ENCODE results near the gene DSCAM.

Gene DSCAM

DNA sequence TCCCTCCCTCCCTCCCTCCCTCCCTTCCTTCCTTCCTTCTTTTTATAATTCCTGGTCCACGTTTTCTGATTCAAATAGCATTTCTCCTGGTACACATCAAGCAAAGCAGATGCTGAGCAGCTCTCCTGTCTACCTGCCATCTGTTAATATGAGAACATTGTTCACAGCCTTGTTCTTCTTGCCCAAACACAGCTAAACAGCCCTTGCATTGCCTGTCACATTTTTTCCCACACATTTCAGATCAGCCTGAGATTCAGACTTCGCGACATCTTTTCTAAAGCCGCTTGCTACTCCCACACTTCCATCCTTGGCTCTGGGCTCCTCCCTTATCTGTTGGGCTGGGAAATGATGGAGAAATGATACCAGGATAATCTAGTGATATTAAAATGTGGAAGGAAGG is 779.2 kb downstream of the DSCAM start:
- Histone ChIP-seq H4K20me1 (ENCODE audit: insufficient read depth, low read length) (no peaks in the 10 kb centered on the region), H3K4me3 (ENCODE audit: low read depth, low read length, poor library complexity, severe bottlenecking) (no peak overlapping the region), H3K36me3 (ENCODE audit: insufficient read depth, low read length) (no peaks in the 10 kb centered on the region), H3K9me3 (ENCODE audit: low read length) (no peaks in the 10 kb centered on the region), H3K27me3 (ENCODE audit: insufficient read depth, low read length) (no peaks in the 10 kb centered on the region), H3K9me2 (ENCODE audit: low read depth, low read length) (no peaks in the 10 kb centered on the region), H3K9ac (ENCODE audit: low read length) (no peak overlapping the region), H3K4me2 (ENCODE audit: low read length) (no peak overlapping the region), H3F3A (ENCODE audit: insufficient read depth, low read length) (no peaks in the 10 kb centered on the region), H3K79me2 (ENCODE audit: insufficient read depth, low read length) (no peaks in the 10 kb centered on the region), H3K4me1 (ENCODE audit: insufficient read depth, low read length, severe bottlenecking) (no peaks in the 10 kb centered on the region), H2AFZ (ENCODE audit: low read length) (no peak overlapping the region), H3K27ac (ENCODE audit: low read depth, low read length, poor library complexity, severe bottlenecking) (no peak overlapping the region)
- TF ChIP-seq EZH2 (IDR thresholded peaks at IDR 0.05; ENCODE audit: borderline replicate concordance, low read length) = no peak
- TF ChIP-seq, protein P1, sequence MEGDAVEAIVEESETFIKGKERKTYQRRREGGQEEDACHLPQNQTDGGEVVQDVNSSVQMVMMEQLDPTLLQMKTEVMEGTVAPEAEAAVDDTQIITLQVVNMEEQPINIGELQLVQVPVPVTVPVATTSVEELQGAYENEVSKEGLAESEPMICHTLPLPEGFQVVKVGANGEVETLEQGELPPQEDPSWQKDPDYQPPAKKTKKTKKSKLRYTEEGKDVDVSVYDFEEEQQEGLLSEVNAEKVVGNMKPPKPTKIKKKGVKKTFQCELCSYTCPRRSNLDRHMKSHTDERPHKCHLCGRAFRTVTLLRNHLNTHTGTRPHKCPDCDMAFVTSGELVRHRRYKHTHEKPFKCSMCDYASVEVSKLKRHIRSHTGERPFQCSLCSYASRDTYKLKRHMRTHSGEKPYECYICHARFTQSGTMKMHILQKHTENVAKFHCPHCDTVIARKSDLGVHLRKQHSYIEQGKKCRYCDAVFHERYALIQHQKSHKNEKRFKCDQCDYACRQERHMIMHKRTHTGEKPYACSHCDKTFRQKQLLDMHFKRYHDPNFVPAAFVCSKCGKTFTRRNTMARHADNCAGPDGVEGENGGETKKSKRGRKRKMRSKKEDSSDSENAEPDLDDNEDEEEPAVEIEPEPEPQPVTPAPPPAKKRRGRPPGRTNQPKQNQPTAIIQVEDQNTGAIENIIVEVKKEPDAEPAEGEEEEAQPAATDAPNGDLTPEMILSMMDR (IDR thresholded peaks at IDR 0.05; ENCODE audit: low read length) = no peak

DNA sequence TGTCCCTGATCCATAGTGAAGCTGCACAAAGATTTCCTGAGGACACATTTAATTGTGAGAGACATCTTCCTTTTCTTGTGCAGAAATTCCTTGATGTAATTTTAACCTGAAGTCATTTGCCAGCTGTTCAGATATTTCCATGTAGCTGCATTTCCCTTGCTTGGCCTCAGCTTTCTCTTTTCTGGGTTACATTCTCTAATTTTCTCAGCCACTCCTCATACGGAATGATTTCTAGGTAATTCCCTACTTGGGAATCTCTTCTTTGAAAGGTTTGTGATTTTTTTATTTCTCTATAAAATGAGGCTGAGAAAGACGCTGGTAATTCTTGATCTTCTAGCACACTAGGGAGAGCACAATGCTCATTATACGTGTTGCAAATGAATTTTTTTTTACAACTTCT is 780.7 kb downstream of the DSCAM start:
- Histone ChIP-seq H3K27me3 (ENCODE audit: insufficient read depth, low read length) (no peaks in the 10 kb centered on the region), H3K4me3 (ENCODE audit: low read depth, low read length, poor library complexity, severe bottlenecking) (no peak overlapping the region), H2AFZ (ENCODE audit: low read length) (no peak overlapping the region), H3K9ac (ENCODE audit: low read length) (no peak overlapping the region), H3K4me2 (ENCODE audit: low read length) (no peak overlapping the region), H3K4me1 (ENCODE audit: insufficient read depth, low read length, severe bottlenecking) (no peaks in the 10 kb centered on the region), H3K9me3 (ENCODE audit: low read length) (no peaks in the 10 kb centered on the region), H3F3A (ENCODE audit: insufficient read depth, low read length) (no peaks in the 10 kb centered on the region), H3K36me3 (ENCODE audit: insufficient read depth, low read length) (no peaks in the 10 kb centered on the region), H3K79me2 (ENCODE audit: insufficient read depth, low read length) (no peaks in the 10 kb centered on the region), H3K9me2 (ENCODE audit: low read depth, low read length) (no peaks in the 10 kb centered on the region), H4K20me1 (ENCODE audit: insufficient read depth, low read length) (no peaks in the 10 kb centered on the region), H3K27ac (ENCODE audit: low read depth, low read length, poor library complexity, severe bottlenecking) (no peak overlapping the region)
- TF ChIP-seq, protein P1 (IDR thresholded peaks at IDR 0.05; ENCODE audit: low read length) = no peak
- TF ChIP-seq EZH2 (IDR thresholded peaks at IDR 0.05; ENCODE audit: borderline replicate concordance, low read length) = no peak

DNA sequence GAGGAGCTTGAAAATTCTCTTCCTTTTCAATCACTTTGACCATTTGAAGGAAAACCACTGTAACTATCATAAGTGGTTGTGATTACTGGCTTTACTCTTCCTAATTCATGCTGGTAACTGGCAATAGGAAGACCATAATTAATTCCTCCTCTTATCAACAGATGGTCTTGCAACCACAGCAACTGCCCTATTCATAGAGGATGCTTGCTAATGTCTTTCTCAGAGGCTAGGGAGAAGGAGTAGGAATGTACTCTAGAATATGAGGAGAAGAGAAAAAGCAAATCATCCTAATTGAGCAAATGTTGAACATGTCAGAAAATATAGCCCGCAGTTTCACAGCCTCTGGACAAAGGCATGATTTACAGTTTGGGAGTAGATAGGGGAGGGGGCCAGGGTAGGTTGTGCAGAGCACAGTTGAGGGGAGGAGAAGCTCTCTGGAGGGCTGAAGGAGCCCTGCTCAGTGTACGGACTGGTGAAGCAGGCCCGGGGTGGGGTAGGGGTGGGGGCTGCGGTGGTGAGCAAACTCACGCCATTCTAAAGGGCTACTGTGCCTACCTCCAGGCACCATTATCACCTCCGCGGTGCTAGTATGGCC is 786.8 kb downstream of the DSCAM start:
- TF ChIP-seq, protein P1 (IDR thresholded peaks at IDR 0.05; ENCODE audit: low read length) = no peak
- TF ChIP-seq EZH2 (IDR thresholded peaks at IDR 0.05; ENCODE audit: borderline replicate concordance, low read length) = no peak
- H3K4me1 ChIP-seq (ENCODE audit: insufficient read depth, low read length, severe bottlenecking) = no peaks in the 10 kb centered on the region
- H2AFZ ChIP-seq (ENCODE audit: low read length) = no peak overlapping the region
- no peaks in the 10 kb centered on the region for H3K9me3 ChIP-seq (ENCODE audit: low read length)
- H3K27ac ChIP-seq (ENCODE audit: low read depth, low read length, poor library complexity, severe bottlenecking) = no peak overlapping the region
- no peaks in the 10 kb centered on the region for H3K36me3 ChIP-seq (ENCODE audit: insufficient read depth, low read length)
- H3K4me3 ChIP-seq (ENCODE audit: low read depth, low read length, poor library complexity, severe bottlenecking) = no peak overlapping the region
- H3K9ac ChIP-seq (ENCODE audit: low read length) = no peak overlapping the region
- no peak overlapping the region for H3K4me2 ChIP-seq (ENCODE audit: low read length)
- H3K9me2 ChIP-seq (ENCODE audit: low read depth, low read length) = no peaks in the 10 kb centered on the region
- no peaks in the 10 kb centered on the region for H3F3A ChIP-seq (ENCODE audit: insufficient read depth, low read length)
- H3K79me2 ChIP-seq (ENCODE audit: insufficient read depth, low read length) = no peaks in the 10 kb centered on the region
- H4K20me1 ChIP-seq (ENCODE audit: insufficient read depth, low read length) = no peaks in the 10 kb centered on the region
- no peaks in the 10 kb centered on the region for H3K27me3 ChIP-seq (ENCODE audit: insufficient read depth, low read length)

Data from OCI-LY1 (cell line).